Pulmonary artery endothelial cell (primary cell): Measurements from ENCODE around the gene NXT1. TPM values are rescaled to one million over a fixed set of nuclear protein-coding genes. Genes with fewer than 3 reads are reported as not detected.
"Not testable (repeated sequence)": the region's sequence is repeated elsewhere in the genome, so short reads cannot be mapped to it uniquely, and the experiment has no call there.

Experiments used
- DNase-seq: peaks from one replicate; pipeline ENCODE4 v3.0.0-alpha.2; 2011; ENCODE audit warnings: low read depth, low spot score
- total RNA-seq: library from RNA; depleted of rRNA; stranded (reverse); fragments of >200 nt; gene quantifications from 2 replicates; pipeline ENCODE4 v1.2.3, GENCODE V29; 2014

Gene NXT1
- total RNA-seq, 1 donor from 2014 or later: 43.4 TPM

DNA sequence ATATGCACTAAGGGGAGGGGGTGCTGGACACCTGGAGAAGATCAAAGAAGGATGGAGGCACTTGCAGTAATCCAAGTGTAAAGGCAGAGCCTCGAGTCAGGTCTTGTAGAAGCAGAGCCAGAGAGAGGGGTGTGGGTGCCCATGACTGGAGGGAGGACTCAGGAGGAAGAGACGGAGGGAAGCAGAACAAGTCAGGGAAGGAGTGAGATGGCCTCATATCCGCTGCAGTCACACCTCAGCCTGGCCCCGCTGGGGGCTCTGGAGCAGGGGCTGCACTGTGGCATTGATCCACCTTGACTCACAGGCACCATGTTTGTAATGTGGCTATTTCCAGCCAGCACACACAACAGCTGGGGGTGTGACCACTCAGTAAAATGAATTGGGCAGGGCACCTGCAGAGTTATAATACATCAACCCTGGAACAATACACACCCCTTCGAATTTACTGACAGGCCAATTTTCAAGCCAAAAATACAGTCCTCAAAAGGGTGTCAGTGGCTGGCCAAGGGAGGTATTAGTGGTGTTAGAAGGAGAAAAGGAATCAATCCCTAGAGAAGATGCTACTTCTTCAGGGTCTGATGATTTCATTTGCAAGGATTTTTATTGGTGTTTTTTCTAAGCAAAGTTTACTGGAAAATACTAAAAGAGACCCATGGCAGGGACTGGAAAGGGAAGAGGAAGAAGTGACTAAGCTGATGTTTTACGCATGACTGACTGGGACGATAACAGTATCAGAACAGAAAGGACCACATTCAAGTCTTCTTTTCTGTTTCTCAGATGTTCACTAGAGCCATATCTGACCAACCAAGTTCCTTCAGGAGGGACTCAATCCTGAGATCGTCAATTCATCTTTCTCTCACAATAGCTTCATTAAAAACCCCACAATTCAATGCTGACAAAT, 18.9 kb upstream of the NXT1 start:
- peak; percentile 37 for DNase-seq

DNA sequence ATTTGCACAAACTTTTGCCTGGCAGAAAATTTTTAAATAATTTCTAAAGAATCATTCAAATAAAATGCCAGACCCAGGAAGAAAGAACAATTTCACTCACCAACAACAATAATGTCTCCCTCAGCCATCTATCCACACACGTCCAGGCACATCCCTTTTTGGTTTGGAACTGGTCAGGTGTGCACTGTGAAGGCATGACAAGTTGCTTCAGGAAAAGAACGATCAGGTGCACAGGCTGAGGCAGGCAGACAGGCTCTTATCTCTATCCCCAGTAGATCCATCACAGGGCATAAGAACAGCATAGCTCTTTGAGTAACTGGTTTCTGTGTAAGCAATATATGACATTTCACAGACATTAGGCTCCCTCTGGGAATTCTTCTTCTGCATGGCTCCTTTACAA, 18.1 kb upstream of the NXT1 start:
- DNase-seq: no peak

DNA sequence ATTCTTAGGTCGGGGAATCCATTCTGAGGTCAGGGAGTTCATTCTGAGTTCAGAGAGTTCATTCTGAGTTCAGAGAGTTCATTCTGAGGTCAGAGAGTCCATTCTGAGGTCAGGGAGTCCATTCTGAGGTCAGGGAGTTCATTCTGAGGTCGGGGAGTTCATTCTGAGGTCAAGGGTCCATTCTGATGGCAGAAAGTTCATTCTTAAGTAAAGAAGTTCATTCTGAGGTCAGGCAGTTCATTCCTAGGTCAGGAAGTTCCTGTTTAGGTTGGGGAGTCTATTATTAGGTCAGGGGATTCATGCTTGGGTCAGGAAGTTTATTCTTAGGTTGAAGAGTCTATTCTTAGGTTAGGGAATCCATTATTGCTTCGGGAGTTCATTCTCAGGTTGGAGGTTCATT, 16.5 kb upstream of the NXT1 start:
- DNase-seq: no peak

DNA sequence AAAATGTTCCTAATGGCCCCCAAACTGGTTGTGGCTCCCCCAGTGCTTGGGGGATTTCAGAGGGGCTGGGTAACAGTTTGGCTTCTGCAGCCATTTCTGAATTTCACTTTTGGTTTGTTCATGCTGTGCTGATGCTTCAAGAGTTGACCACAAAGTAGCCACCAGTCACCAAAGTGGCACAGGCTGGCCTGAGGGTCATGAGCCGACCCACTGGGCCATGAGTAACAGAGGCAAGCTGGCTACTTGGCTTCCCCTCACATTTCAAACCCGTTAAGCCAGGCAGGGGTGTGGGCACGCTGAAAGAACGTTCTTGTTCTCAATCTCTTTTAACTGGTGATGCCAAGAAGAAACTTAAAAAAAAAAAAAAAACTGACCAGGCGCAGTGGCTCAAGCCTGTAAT, 15.1 kb upstream of the NXT1 start:
- no peak for DNase-seq

DNA sequence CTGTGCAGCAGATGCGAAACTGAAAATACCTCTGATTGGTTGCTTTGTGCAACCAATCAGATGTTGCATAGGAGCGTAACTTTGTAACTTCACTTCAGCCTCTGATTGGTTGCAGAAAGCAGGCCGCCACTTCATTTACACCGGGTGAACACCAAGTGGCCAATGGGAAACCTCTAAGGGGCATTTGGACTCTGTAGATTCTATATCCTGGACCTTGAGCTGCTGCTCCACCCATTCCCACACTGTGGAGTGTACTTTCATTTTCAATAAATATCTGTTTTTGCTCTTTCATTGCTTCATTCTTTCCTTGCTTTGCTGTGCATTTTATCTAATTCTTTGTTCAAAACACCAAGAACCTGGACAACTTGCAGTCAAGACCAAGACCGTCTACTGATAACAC, 14.1 kb upstream of the NXT1 start:
- no peak for DNase-seq

DNA sequence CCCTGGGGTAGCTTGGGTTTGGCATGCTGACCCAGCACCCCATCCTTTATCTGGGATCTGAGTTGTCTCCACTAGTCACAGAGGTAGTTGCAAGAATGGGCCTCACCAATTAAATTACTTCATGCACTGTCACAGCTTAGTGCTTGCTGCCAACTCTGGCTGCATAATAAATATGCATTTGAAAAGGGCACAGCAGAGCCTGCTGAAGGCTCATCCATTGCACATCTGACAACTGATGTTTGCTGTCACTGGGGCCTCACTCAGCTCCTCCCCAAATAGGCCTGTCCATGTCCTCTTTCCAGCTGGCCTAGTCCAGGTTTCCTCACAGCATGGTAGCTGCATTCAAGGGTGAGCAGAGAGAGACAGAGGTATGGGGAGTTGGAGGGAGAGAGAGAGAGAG, 13.3 kb upstream of the NXT1 start:
- no peak for DNase-seq

DNA sequence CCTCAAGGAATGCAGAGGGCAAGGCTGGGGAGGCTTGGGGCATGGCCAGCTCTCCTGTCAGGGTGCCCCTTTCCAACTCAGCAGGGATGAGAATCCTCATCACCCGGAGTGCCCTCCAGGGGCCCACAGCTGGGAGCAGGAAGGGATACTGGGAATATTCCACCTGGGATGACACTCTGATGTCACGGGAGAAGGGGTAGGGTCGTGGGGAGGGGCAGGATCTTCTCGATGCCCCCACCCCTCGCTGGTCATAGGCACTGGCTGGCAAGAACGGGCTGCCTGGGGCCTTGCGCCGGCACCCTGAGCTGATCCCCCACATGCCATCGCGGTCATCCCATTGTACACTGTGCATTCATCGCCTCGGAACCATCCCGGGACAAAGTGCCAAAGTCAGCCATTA, 10.6 kb upstream of the NXT1 start:
- no peak for DNase-seq

DNA sequence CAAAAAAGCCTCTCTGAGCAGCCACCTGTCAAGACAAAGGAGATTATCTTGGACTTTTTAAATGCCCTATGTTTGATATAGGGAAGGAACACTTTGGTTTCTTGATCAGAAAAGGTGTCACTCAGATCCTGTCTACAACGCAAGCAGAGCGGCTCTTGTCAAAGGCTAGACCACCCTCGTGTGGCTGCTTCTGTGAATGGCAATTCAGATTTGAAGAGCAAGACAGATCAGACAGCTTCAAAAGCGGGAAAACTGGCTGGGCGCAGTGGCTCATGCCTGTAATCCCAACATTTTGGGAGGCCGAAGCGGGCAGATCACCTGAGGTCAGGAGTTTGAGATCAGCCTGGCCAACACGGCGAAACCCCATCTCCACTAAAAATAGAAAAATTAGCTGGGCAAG, 10.1 kb upstream of the NXT1 start:
- peak; percentile 41 for DNase-seq

DNA sequence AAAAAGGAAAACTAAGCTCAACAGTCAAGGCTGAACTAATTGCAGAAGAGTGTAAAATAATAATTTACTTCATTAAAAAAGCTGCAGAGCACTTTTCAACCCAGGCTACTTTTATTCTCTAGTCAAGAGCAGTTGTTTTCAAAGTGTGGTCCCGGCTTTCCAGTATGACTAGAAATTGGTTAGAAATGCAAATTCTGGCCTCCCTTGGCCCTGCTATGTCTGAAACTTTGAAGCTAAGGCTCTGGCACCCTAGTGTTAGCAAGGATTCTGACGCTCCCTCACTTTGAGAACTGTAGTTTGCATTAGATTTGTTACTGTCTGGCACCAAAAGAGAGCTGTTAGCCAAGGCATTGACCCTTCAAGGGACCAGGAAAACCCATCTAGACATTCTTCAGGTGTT, 9.5 kb upstream of the NXT1 start:
- no peak for DNase-seq

DNA sequence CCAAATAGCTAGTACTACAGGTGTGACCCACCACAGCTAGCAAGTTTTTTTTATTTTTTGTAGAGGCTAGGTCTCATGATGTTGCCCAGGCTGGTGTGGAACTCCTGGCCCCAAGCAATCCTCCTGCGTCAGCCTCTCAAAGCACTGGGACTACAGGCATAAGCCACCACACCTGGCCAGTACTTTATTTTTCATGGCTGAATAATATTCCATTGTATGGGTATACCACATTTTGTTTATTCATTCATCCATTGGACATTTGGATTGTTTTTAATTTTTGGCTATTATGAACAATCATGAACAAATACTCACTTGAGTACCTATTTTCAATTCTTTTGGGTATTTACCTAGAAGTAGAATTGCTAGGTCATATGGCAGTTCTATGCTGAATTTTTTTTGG, 7.0 kb upstream of the NXT1 start:
- DNase-seq: no peak

DNA sequence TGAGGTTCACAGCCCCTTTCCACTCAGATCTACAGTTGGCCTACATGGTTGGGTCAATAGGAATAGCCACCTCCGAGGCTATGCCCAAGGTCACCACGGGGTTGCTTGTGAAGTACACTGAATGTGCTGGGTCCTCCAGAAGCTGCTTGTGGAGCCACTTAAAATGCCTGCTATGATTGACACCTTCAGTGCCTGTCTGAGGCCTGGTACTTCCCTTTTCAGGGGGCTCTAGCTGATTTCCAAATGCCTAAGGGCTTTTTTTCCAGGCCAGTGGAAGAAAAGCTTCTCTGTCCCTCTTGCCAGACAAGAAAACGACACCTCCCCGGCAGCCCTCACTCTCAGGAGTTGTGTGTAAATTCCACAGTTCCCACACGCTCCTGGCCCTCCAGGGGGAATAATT, 6.3 kb upstream of the NXT1 start:
- DNase-seq: no peak

DNA sequence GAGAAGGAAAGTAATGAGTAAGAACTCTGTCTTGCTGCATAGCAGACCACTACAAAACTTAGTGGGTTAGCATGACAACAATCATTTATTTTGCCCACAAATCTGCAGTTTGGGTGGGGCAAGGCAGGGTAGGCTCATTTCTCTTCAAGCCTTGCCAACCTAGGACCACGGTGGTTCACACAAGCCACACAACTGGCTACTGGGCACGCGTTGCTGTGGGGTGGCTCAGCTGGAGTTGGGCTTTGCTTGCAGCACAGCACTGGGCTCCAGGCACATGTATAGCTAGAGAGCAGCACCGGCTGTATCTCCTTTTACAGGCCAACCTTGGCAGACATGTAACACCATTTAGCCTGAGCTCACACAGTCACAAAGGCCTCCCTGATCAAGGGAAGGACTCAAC, 4.6 kb upstream of the NXT1 start:
- DNase-seq: no peak

DNA sequence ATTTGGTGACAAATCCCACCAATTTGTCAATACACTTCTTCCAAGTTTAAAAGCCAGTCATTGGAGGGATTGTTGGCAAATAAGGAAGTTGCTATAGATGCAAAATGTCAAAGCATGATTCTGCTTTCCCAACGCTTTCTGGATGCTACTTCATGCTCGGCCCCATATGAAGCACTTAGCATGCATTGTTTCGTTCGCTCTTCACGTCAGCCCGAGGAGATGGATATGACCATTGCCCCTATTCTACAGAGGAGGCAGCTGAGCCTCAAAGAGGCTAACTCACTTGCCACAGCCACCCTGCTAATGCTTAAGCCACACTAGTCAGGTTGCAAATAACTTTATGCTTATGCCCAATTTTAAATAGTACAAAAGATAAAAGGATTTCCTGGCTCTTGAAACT, 2.8 kb upstream of the NXT1 start:
- no peak for DNase-seq

DNA sequence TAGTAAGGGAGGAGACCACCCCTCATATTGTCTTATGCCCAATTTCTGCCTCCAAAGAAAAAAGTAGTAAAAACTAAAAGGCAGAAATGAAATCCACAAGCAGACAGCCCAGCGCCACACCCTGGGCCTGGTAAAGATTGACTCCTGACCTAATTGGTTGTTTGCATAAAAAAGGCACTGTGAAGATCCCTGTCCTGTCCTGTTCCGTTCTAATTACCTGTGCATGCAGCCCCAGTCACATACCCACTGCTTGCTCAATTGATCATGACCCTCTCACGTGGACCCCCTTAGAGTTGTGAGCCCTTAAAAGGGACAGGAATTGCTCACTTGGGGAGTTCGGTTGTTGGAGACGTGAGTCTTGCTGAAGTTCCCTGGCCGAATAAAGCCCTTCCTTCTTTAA, 2.1 kb upstream of the NXT1 start:
- not testable (repeated sequence) for DNase-seq

DNA sequence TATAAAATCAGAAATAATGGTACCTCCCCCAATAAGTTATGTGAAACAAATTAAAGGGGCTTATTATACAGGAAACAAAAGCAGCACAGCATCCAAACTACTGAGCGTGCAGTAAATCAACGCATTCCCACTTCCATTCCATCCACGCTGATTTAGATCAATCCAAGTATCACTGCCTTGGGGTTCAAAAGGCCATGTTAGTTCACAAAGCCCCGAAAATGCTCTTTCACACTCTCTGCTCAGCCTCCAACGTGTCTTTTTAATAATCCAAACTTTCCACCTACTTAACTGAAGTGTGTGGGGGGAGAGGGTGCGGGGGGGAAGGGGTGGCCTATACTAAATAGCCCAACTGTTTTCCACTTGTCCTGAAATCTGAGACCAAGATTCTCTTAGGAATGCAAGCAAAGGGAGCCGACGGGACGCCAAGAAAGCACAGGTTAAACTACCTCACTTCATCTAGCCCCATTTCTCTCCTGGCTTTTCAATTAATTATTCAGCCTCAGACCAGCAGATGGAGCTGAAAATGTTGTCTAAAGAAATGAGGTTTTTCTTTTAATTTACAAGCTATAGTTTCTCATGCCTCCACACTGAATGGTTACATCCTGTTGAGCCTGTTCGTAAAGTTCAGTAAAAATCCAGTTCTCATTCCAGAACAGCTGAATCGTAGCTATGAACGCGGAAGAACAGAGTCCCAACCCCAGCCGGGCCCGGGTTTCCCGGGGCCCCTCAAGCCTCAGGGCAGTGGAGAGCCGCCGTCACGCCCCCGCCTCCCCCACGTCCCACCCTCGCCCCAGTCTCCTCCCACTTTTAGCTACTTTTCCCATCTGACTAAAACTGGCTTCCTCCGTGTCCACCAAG, 1.0 kb upstream of the NXT1 start:
- no peak for DNase-seq

DNA sequence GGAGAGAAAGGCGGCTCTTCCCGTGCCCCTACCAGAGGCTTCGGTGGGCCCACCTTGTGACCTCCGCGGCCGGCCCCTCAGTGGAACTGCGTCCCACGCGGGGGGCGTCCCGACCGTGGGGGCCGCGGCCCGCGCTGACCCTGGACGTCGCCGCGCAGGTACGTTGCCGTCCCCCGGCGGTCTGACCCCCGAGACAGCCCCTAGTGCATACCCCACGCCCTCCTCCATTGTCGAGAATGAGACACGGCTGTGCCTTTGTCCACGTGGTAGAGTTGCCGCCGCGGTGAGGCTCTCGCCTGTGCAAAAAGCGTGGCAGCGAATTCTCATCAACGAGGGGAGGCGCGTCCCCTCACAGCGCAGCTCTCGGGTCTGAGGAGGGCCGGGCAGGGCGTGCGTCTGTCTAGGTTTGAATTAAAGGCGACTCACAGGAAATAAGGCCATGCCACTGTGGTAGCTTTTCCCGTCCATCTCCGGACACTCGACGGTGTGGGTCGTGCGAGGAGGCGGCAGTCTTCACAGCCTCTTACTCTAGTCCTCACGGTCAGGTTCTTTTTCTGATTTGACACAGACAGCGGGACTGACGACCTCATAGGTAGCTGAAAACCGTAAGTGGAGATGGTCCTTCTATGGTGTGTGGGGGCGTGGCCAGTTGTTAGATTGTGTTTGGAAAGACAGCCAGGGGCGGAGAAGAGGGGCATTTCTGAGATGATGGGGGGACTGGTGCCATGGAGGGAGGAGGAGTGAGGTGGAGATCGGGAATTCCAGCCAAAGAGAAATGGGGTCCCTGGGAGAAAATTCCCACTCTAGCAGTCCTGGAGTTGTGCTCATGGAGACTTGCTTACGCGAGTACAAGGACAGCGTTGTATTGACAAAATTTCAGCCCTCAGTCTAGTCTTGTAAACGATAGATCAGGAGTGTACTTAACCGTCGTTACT, 580 bp downstream of the NXT1 start:
- no peak for DNase-seq

DNA sequence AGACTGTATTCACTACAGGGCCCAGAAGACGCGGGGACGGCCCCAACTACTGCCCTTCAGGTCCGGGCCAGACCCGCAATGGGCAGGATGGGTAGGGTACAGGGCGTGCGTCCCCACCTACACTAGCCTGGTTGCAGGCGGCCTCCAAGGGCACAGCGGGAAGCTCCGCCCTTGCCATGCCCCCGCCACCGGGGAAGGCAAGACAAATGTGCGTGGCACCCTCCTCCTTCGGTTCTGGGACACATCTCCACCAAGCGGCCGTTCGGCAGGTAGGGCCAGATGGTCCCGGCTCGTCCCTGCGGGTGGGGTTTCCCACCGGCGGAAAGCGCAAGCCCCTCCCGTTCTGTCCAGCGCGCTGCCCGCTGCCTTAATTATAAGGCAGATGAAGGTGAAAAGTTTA, 5.6 kb downstream of the NXT1 start:
- no peak for DNase-seq

DNA sequence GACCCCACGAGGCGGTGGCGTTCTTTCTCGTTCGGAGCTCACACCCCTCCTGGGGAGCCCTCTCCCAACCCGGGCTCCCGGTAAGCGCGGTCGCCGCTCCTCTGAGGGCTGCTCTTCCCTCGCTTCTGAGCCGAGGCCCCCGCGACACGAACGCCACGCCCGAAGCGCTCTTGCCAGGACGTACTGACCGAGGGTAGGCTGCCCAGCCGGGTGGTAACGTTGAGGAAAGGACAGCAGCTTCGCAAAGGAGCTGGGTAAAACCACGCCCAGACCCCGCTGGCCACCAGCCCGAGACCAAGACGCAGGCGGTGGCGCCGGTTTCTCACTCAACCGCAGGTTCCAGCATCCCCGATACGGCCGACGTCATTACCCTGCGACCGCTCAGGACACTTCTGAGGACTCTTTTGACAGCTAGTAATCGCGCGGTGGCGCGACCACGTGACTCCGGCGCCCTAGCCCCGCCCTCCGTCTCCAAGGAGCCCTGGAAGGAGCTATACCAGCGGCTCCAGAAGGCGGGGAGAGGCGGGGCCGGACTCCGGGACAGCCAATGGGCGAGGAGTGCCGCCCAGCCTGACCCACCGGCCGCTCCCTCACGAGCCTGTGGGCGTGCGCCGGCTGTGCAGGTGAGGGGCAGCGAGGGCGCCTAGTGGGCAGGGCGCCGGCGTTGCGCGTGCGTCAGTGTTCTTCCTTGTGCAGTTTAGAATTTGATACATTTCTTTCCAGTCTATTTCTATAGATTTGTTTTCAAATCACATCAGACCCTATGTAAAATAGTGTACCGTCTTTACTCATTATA, 7.4 kb downstream of the NXT1 start:
- peak; percentile 99 for DNase-seq

DNA sequence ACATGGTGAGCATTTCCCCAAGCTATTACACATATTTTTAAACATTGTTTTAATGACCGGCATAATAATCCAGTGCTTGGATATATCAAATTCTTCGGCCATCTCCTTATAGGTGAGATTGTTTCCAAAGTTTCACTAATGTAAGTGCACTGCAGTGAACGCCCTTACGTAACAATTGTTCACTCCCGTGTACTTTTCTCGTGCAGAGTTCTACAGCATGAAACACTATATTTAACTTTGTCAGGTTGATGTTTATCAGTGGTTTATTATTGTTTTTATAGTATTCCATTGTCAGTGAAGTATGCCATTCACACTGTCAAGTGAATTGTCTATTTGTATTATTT, 7.9 kb downstream of the NXT1 start:
- no peak for DNase-seq

DNA sequence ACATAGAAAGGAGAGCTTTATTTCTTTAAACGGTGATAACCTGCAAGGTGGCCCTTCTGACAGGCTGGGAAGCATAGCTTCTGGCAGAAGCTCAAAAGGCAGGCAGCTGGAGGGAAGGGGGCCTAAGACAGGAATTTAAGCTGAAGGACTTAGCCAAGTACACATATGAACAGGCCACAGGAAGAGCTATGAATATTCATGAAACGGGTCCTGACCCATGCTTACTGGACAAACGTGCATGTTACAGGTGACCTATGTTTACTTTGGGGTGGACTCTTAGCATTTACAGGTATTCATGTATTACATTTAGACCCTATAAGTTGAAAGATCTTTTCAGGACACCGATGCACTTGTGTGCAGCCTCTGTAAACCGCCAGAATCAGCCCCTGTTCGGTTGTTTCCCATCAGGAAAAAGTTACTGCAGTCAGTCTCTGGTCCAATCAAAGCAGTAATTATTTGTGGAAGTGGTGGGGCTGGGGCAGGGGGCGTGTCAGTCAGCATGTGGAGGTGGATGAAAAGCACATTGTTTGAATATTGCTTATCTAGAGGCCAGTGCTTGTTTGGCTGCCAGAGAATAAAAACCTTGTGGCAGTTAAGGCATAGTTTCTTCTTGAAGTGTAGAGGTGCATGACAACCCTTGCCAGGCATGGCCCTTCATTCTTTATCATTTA, 8.5 kb downstream of the NXT1 start:
- DNase-seq: no peak
